Measurements from ENCODE around the gene HNRNPA2B1.
"Not testable (repeated sequence)": the region's sequence is repeated elsewhere in the genome, so short reads cannot be mapped to it uniquely, and the experiment has no call there.

The HNRNPA2B1 gene

DNA sequence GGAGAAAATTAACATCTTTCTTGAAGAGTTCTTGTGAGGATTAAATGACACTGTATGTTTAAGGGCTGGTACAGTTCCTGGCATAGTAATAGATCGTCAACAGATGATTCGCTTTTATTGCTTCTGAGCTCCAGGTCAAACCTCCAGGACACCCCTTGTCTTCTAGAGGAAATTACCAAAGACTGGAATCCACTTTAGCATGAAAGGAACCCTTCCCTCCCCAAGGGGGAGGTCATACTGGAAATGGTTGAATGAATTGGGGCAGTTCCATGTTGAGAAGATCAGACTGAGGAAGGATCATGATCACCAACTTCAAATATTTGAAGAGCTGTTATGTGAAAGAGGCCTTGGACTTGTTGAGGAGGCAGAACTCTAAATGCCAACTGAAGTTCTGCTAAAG is 39.6 kb downstream of the HNRNPA2B1 start:
- no peak for DNase-seq

DNA sequence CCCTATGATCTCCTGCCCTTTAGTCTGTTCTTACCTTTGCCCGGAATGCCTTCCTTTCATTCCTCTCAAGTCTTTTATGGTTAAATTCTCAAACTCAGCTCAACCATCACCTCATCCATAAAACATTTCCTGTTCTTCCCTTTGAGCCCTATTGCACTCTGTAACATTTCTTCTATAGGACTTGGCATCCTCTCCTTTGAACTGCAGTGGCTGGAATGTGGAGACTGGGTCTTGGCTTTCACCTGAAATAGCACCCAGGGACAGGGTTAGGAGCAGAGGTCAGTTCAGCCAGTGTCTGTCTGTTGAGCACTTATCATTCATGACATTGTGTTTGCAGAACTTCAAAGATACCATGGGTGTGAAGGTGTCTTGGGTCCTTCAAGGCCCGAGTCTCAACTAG is 41.3 kb downstream of the HNRNPA2B1 start:
- DNase-seq, result no peak

DNA sequence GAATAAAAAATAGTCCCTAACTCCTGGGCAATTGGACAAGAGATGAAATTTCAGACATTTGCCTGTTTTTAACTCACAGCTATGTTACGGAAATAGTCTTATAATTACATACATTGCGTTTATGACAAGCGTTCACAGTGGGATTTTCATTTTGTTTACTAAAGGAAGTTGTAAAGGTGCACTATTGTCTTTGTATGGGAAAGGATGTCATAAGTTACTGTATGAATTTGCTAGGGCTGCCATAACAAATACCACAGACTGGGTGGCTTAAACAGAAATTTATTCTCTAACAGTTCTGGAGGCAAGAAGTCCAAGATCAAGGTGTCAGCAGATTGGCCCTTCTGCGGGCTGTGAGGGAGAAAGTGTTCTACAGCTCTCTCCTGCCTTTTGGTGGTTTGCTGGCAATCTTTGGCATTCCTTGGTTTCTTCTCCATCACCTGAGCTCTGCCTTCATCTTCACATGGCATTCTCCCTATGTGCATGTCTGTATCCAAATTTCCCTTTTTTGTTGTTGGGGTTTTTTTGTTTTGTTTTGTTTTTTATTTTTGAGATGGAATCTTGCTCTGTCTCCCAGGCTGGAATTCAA is 42.9 kb downstream of the HNRNPA2B1 start:
- no peak for DNase-seq

DNA sequence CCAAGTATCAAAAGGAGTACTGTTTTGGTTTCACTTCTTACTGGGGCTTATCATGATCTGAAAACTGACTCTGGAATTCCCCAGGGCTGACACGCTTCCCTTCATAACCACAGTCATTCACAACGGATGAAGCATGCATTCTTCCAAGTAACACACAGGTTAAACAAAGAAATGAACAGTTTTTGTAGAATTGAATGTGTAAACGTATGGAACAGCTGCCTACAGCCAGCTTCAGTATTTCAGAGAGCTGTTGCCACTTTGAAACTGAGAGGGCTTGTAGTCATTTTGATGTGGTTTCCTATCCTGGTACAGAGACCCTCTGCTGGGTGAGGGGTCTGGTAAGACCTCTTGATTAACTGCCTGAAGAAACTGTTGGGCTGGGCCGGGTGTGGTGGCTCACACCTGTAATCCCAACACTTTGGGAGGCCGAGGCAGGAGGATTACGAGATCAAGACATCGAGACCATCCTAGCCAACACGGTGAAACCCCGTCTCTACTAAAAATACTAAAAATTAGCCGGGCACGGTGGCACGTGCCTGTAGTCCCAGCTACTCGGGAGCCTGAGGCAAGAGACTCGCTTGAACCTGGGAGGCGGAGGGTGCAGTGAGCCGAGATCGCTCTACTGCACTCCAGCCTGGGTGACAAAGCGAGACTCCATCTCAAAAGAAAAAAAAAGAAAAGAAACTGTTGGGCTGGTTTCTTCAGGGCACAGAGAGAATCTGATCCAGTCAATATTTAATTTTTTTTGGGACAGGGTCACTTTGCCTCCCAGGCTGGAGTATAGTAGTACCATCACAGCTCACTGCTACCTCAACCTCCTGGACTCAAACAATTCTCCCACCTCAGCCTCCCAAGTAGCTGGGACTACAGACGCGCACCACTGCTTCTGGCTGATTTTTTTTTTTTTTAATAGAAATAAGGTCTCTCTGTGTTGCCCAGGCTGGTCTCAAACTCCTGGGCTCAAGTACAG is 43.8 kb downstream of the HNRNPA2B1 start:
- DNase-seq, result peak; percentile 84

DNA sequence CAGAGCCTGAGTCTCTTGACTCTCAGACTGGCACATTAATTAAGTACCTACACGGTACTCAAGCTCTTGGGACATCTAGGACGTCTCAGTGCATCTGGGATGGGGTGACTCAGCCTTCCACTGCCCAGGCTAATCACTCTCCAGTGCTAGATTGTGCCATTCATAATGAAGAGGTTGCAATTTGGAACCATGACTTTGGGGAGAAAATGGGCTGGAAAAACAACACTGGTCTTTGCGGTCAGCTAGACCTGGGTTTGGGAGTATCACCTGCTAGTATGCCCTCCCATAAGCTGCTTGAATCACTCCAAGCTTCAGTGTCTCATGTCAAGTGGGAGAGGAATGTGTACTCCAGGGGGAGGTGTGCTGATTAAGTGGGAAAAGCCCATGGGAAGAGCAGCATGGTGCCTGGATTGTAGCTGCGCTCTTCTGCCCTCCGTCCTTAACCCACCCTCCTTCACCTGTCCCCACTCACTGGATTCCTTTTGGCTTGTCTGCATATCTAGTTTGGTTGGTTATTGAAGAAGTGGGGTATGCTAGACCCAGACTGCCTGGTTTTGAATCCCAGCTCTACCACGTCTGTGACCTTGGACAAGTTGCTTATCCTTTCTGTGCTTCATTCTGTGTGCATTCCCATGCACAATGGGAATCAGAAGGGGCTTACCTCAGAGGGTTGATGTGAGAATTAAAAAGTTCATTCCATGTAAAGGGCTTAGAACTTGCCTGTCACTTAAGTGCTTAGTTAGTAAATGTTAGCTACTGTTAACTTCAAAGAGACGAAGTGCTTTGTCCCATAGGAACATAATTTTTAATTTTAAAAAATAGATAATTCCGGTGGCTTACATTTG is 44.8 kb downstream of the HNRNPA2B1 start:
- no peak for DNase-seq

DNA sequence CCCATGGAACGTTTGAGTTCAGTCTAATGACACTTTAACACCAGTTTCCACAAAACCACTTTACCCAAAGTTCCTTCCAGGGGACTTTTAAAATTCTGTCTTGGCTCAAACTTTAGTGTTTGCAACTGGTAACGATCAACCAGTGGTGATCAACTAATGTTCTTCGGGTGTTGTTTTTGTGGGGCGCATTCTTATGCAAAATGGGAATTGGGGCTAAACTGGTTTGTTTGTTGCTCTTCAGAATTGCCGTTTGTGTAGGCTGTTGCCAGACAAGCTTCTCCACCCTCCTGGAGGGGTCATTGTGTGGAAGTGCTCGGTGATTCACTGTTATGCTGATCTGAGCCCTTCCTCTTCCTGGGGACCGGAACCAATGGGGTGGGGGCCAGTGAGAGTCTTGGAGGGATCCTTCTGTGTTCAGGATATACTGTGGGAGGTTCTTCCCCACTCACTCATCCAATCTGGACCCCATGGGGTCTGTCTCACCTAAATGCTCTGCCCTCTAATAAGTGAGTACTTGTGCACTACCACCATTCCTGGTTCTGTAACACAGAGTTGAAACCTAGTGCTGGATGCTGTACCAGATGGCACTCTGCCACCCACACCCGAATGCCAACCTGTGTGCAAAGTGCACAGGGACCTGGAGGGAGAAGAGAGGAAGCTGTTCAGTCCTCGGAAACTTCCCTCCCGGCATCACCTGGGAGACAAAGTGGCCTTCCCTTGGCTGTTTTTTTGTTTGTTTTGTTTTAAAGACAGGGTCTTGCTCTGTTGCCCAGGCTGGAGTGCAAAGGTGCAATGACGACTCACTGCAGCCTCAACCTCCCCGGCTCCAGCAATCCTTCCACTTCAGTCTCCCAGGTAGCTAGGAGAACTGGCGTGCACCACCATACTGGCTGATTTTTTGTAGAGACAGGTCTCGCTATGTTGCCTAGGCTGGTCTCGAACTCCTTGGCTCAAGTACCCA is 46.4 kb downstream of the HNRNPA2B1 start:
- DNase-seq, result peak; percentile 75

DNA sequence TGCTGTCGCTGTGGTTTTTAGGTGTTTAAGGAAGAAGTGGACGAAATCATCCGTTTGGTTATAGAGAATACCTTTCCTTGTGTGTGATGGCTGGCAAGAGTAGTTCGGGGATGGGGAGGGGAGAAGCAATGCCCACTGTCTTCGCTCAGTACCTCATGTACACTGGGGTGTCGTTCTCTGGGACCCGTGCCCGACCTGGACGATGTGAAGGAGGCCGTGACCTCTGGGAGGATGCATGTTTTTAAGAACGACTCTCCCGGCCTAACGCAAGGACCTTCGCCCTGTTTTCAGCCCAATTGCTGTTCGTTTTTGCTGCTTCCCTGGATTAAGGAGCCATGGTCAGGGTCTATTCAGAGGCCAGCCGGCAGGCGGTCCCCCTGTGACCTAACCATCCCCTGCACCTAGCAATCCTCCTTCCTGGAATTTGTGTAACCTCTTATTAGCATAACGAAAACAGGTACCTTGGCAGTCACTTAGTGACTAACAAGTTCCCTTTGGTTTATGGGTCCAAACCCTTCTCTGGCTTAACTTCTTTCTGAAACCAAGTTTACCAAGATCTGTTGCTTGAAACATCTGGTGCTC is 47.2 kb downstream of the HNRNPA2B1 start:
- peak; percentile 65 for DNase-seq

DNA sequence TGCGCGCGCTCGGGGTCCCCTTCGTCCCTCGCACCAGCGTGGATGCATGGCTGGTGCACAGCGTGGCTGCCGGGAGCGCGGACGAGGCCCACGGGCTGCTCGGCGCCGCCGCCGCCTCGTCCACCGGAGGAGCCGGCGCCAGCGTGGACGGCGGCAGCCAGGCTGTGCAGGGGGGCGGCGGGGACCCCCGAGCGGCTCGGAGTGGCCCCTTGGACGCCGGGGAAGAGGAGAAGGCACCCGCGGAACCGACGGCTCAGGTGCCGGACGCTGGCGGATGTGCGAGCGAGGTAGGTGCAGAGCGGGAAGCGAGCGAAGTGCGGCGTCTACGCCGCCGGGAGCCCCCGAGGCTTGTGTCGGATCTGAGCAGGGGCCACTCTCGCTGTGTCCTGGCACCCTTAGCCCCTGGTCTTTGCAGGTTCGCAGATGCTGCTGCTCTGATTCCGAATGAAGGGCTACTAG is 47.7 kb downstream of the HNRNPA2B1 start:
- peak; percentile 36 for DNase-seq

DNA sequence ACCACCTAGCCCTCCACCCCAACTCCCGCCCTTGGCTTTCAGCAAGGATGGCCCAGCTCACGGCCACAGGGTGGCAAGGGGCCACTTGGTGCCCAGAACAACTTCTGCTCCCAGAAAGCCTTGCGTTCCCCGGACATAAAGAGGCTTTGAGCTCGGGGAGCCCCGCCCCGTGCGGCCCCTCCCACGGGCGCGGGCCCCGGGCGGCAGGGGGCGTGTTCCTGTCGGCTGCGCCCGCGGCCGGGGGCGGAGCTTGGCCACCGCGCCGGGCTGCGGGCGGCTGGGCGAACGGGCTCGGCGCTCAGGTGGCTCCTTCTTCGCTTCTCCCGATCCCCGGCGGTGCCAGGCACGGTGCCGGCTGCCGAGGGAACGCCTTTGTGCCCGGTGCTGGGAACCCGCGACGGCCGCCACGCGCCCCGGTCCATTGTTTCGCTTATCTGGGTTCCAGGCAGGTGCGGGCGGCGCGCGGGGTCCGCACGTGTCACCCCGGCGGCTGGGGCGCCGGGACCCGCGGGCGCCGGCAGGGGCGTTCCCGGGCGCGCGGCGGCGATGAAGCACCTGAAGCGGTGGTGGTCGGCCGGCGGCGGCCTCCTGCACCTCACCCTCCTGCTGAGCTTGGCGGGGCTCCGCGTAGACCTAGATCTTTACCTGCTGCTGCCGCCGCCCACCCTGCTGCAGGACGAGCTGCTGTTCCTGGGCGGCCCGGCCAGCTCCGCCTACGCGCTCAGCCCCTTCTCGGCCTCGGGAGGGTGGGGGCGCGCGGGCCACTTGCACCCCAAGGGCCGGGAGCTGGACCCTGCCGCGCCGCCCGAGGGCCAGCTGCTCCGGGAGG is 48.4 kb downstream of the HNRNPA2B1 start, which contains the start of gene NFE2L3:
Gene NFE2L3 (plus strand): TSS at position 246 of the 829 bp plus-strand sequence. CDS start 301 bp downstream, at position 547.
- DNase-seq, result peak; percentile 89

DNA sequence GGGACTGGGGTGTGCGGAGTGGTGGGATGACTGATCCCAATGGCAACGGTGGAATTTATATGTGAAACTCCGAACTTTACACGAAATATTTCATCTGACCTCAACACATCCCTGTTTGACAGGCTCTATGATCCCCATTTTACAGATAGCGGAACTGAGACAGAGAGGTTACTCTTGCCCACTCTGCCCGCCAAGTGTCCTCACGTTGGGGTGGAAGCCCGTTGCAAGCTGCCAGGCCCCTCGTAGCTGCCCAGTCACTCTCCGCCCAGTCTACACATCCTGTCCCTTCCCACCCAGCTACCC is 48.9 kb downstream of the HNRNPA2B1 start:
- no peak for DNase-seq

DNA sequence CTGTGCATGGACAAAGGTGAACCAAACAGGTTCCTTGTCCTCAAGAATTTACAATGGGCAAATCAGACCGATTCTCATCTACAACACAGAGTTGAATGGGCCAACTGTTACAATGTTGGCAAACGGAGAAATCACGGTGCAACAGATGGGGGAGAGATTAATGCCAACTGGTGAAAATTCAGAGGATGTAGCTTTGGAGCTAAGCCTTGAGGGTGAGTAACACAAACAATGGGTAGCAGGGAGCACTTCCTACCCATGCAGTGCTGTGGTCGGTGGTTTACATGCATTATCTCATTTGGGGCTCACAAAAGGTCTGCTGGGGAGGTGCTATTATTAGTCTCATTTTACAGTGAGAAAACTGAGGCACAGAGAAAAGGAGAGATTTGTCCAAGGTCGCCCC is 49.5 kb downstream of the HNRNPA2B1 start:
- DNase-seq, result no peak

DNA sequence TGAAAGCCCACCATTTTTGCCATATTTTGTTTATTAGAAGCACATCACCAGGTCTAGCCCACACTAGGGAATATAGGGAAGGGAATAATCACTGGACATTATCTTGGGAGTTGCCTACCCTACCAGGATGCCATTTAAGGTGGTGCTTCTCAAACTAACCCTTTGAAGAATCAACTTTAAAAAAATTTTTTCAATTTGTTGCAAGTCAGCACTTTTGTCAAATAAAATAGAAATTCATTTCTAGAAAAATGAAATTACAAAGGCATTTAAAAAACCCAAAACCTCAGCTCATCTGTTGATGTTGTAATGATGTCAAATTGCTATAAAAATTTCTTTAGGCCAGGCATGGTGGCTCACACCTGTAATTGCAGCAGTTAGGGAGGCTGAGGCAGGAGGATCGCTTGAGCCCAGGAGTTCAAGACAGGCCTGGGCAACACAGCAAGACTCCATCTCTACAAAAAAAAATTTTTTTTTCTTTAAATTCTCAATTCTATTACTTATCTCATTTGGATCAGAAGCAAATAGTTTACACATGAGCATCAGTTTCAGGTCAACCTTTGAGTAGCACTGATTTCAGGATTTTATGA is 51.1 kb downstream of the HNRNPA2B1 start:
- DNase-seq, result no peak

DNA sequence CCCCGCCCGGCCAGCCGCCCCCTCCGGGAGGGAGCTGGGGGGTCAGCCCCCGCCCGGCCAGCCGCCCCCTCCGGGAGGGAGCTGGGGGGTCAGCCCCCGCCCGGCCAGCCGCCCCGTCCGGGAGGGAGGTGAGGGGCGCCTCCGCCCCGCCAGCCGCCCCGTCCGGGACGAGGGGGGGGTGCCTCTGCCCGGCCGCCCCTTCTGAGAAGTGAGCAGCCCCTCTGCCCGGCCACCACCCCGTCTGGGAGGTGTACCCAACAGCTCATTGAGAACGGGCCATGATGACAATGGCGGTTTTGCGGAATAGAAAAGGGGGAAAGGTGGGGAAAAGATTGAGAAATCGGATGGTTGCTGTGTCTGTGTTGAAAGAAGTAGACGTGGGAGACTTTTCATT is 52.2 kb downstream of the HNRNPA2B1 start:
- DNase-seq, result not testable (repeated sequence)

DNA sequence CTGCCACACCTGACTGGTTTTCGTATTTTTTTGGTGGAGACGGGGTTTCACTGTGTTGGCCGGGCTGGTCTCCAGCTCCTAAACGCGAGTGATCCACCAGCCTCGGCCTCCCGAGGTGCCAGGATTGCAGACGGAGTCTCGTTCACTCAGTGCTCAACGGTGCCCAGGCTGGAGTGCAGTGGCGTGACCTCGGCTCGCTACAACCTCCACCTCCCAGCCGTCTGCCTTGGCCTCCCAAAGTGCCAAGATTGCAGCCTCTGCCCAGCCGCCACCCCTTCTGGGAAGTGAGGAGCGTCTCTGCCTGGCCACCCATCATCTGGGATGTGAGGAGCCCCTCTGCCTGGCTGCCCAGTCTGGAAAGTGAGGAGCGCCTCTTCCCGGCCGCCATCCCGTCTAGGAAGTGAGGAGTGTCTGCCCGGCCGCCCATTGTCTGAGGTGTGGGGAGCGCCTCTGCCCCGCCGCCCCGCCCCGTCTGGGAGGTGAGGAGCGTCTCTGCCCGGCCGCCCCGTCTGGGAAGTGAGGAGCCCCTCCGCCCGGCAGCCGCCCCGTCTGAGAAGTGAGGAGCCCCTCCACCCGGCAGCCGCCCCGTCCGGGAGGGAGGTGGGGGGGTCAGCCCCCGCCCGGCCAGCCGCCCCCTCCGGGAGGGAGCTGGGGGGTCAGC is 52.8 kb downstream of the HNRNPA2B1 start:
- not testable (repeated sequence) for DNase-seq

DNA sequence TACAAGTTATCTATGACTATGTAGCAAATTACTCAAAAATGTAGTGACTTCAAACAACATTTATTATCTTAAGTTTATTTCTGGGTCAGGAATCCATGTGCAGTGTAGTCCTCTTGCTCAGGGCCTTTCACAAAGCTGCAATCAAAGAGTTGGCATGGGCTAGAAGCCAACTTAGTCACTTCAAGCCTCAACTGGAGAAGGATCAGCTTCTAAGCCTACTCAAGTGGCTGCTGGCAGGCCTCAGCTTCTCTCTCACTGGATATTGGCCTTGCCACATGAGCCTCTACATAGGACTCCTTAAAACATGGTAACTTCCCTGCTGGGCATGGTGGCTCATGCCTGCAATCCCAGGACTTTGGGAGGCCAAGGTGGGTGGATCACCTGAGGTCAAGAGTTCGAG is 53.5 kb downstream of the HNRNPA2B1 start:
- no peak for DNase-seq

DNA sequence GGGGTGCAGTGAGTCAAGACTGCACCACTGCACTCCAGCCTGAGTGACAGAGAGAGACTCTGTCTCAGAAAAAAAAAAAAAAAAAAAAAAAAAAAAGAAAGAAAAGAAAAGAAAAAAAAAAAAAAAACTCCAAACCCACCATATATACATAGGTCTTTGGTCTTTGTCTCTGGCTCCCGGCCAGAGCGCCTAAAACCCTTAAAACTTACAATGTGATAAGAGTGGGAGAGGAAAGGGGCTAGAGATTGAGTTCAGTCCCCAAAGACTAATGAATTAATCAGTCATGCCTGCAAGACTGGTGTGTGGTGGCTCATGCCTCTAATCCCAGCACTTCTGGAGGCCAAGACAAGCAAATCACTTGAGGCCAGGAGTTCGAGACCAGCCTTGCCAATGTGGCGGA is 55.3 kb downstream of the HNRNPA2B1 start:
- no peak for DNase-seq

DNA sequence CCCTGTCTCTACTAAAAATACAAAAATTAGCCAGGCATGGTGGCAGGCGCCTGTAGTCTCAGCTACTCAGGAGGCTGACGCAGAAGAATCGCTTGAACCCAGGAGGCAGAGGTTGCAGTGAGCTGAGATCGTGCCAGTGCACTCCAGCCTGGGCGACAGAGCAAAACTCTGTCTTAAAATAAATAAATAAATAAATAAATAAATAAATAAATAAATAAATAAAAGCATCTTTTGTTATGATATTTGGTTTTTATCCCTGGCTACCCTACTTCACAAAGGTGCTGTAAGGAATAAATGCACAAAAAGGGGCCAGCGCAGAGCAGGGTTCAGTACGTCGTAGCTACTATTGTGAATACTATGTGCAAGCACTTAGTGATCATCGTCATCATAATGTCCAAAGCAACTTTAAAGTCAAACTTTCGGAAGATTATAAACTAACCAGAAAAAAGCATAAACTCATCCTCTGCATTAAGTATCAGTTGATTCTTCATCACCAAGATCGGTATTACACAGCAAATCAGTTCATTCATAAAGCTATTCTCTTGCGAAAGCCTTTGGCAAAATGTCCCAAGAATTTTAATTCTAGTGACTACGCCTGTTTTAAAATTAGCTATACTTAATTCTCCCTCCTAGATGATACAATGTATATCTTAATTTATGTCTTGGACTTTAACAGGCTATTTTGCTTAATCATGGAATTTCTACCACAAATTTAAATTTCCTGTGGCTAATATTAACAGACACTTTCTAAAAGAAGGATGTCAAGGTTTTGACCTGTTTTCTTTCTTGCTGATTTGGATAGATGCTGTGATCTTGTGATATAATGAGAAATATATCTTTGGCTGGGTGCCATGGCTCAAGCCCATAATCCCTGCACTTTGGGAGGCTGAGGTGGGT is 56.1 kb downstream of the HNRNPA2B1 start:
- no peak for DNase-seq

DNA sequence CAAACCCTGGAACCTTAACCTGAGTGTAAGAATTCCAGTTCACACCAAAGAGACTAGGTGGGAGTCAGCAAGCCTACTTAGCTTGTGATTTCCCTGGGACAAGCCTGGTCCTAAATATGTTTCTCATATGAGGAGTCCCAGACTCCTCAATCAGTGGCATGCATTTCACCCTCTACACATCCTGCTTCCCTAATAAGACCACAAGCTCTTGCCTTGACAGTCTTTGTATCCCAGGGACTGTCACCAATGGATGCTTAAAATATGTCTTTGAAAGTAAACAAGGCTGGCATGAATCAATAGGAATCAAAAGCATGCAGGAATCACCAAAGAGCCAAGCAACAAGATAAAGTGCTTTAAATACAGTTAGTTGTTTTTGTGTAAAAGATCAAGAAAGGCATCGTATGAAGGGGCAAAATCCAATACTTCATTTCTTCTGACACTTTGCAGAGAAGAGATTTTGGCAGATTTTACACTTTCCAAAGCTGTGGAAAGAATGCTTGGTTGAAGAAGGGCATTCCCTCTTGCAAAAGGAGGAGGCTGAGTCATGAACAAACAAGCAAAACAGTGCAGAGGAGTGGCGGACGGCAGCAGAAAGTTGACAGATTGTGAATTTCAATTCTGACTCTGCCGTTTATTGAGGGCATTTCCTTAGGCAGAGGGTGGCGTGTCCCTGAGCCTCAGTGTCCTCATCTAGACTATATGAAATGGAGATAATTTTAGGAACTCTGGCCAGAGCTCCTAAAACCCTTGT is 57.1 kb downstream of the HNRNPA2B1 start:
- no peak for DNase-seq

Measured in activated CD4-positive, alpha-beta T cell treated with anti-CD3 and anti-CD28 coated beads, Interleukin-2, amount 50 U/mL, for 16 hours (primary cell).